ENCODE results near the gene PNLDC1.

- TF ChIP-seq CTCF (IDR thresholded peaks at IDR 0.05; ENCODE audit: low read length) (no peak), EZH2 (optimal IDR thresholded peaks at IDR 0.05; ENCODE audit: low read depth, low read length) (no peak)
Observed at GRCh38 chr6:159809149-159809548, 9.1 kb downstream of the PNLDC1 start.

Data from MM.1S (cell line).